ENCODE measurements around the gene DNAH14.
A peak's percentile ranks its signal among the peaks of the same experiment; 100 is the strongest.

DNAH14 gene

GRCh38 chr1:225413708-225414375 is 484.4 kb downstream of the DNAH14 start:
- no peak for DNase-seq

GRCh38 chr1:225415307-225415706 is 485.8 kb downstream of the DNAH14 start:
- no peak for DNase-seq

GRCh38 chr1:225415967-225416745 is 486.7 kb downstream of the DNAH14 start:
- no peak for DNase-seq

- DNase-seq: no peak
These were observed 488.6 kb downstream of the DNAH14 start for GRCh38 chr1:225418059-225418458.

GRCh38 chr1:225418598-225418997 is 489.1 kb downstream of the DNAH14 start:
- DNase-seq: no peak

GRCh38 chr1:225422031-225422605 is 492.6 kb downstream of the DNAH14 start:
- no peak for DNase-seq

GRCh38 chr1:225422795-225423517 is 493.5 kb downstream of the DNAH14 start:
- no peak for DNase-seq

GRCh38 chr1:225423518-225423855 is 494.0 kb downstream of the DNAH14 start:
- no peak for DNase-seq

GRCh38 chr1:225424562-225425200 is 495.2 kb downstream of the DNAH14 start:
- no peak for DNase-seq

- peak; percentile 44 for DNase-seq
These were observed 495.8 kb downstream of the DNAH14 start for GRCh38 chr1:225425201-225425786.

- peak; percentile 46 for DNase-seq
These were observed 497.1 kb downstream of the DNAH14 start for GRCh38 chr1:225426395-225427234.

GRCh38 chr1:225427235-225428067 is 498.0 kb downstream of the DNAH14 start, which contains the start of gene LBR:
Gene LBR (minus strand): TSS chr1:225428038. CDS start chr1:225424075, 3,963 bp downstream.
- peak; percentile 62 for DNase-seq

GRCh38 chr1:225428068-225428880 is 498.8 kb downstream of the DNAH14 start:
- DNase-seq: peak; percentile 92

GRCh38 chr1:225428881-225429455 is 499.5 kb downstream of the DNAH14 start:
- DNase-seq: no peak

- DNase-seq: no peak
These were observed 500.8 kb downstream of the DNAH14 start for GRCh38 chr1:225430301-225430700.

GRCh38 chr1:225431081-225431863 is 501.8 kb downstream of the DNAH14 start:
- DNase-seq: no peak

GRCh38 chr1:225434046-225434445 is 504.6 kb downstream of the DNAH14 start:
- no peak for DNase-seq

GRCh38 chr1:225435076-225435475 is 505.6 kb downstream of the DNAH14 start:
- DNase-seq: no peak

Measured in NK-92 treated with Interleukin-12 subunit alpha and Interleukin-12 subunit beta, amount 100 ng/mL, for 24 hours (cell line).